HK-2 (cell line): ENCODE measurements around the gene EIF2B4.
A peak's percentile ranks its signal among the peaks of the same experiment; 100 is the strongest.
"Not testable (repeated sequence)": the region's sequence is repeated elsewhere in the genome, so short reads cannot be mapped to it uniquely, and the experiment has no call there.

Experiments
- DNase-seq: peaks from one replicate; pipeline ENCODE4 v3.0.0-alpha.2; 2018; ENCODE audit not compliant: unreplicated experiment

The EIF2B4 gene

GRCh38 chr2:27336173-27336572, 34.0 kb downstream of the EIF2B4 start:
- no peak for DNase-seq

- DNase-seq: no peak
Observed at GRCh38 chr2:27335311-27335710, 34.8 kb downstream of the EIF2B4 start.

GRCh38 chr2:27324720-27325119, 45.4 kb downstream of the EIF2B4 start:
- DNase-seq: no peak

GRCh38 chr2:27323596-27324285, 46.4 kb downstream of the EIF2B4 start:
- no peak for DNase-seq

- peak; percentile 93 for DNase-seq
Observed at GRCh38 chr2:27322766-27323595, 47.2 kb downstream of the EIF2B4 start, which contains the start of gene MPV17. MPV17 (minus strand) TSS chr2:27323097; CDS start chr2:27322517, 580 bp downstream.

- DNase-seq: peak; percentile 55
Observed at GRCh38 chr2:27322301-27322765, 47.8 kb downstream of the EIF2B4 start.

- peak; percentile 94 for DNase-seq
Observed at GRCh38 chr2:27320958-27321543, 49.1 kb downstream of the EIF2B4 start.

GRCh38 chr2:27319839-27320238, 50.3 kb downstream of the EIF2B4 start:
- not testable (repeated sequence) for DNase-seq

GRCh38 chr2:27316655-27317412, 53.3 kb downstream of the EIF2B4 start:
- no peak for DNase-seq

- DNase-seq: no peak
Observed at GRCh38 chr2:27315122-27315521, 55.0 kb downstream of the EIF2B4 start.

GRCh38 chr2:27314709-27315108, 55.4 kb downstream of the EIF2B4 start:
- no peak for DNase-seq
